LNCAP (cell line): ENCODE results near the gene SLC25A11.

ENCODE experiments used
- CTCF ChIP-seq: fragments of 450-650 bp; IDR thresholded peaks from 2 replicates; pipeline ENCODE4 v1.5.1; 2017; ENCODE audit warnings: mild to moderate bottlenecking

Gene SLC25A11

GRCh38 chr17:4969047-4969550 is 29.3 kb upstream of the SLC25A11 start:
- TF ChIP-seq CTCF, result no peak

- TF ChIP-seq CTCF, result no peak
Observed at GRCh38 chr17:4968486-4969046, 28.7 kb upstream of the SLC25A11 start.

- TF ChIP-seq CTCF, result no peak
Observed at GRCh38 chr17:4967539-4968485, 28.0 kb upstream of the SLC25A11 start, which contains the start of gene SPAG7. SPAG7 (minus strand) TSS chr17:4967817; CDS start chr17:4967804, 13 bp downstream.

- TF ChIP-seq CTCF, result no peak
Observed at GRCh38 chr17:4966844-4967538, 27.1 kb upstream of the SLC25A11 start.

GRCh38 chr17:4965311-4965986 is 25.6 kb upstream of the SLC25A11 start:
- TF ChIP-seq CTCF, result no peak

- TF ChIP-seq CTCF, result no peak
Observed at GRCh38 chr17:4960279-4960922, 20.6 kb upstream of the SLC25A11 start.
